Sigmoid colon (tissue), 4 donors: ENCODE data around the gene TRIM2.

Source experiments
- CTCF ChIP-seq, 4 experiments: fragments of 450-650 bp in 3 of 4; fragments of 200-600 bp in 1 of 4; IDR thresholded peaks; one replicate each; pipeline ENCODE4 v1.5.1; 2016 to 2019; ENCODE audit warnings: antibody characterized with exemption in 4 of 4, mild to moderate bottlenecking in 3 of 4, moderate library complexity in 2 of 4
- EP300 ChIP-seq, 4 donors: sonication (generic); formaldehyde crosslinking; IDR thresholded peaks; one replicate each; pipeline ENCODE4 v1.6.1; 2017; ENCODE audit warnings: antibody characterized with exemption in 4 of 4
- POLR2AphosphoS5 ChIP-seq, 4 donors: sonication (generic); formaldehyde crosslinking; IDR thresholded peaks; one replicate each; pipeline ENCODE4 v1.6.1; 2017; ENCODE audit warnings: antibody characterized with exemption in 4 of 4

- no peak for TF ChIP-seq CTCF (IDR thresholded peaks at IDR 0.05)
- TF ChIP-seq POLR2AphosphoS5 (IDR thresholded peaks at IDR 0.05) = no peak
- no peak for TF ChIP-seq EP300 (IDR thresholded peaks at IDR 0.05)
Measured at GRCh38 chr4:153242839-153243324, 38.6 kb downstream of the TRIM2 start.
